OCI-LY7 (cell line): ENCODE results near the gene RNF152. TPM values are rescaled to one million over a fixed set of nuclear protein-coding genes. Genes with fewer than 3 reads are reported as not detected.

ENCODE experiments used
- BruUV-seq: library from RNA; stranded (reverse); fragments of 400-500 nt; replicated peaks from 2 replicates; lab custom pipeline; 2021; lab: Mats Ljungman, UMichigan
- CTCF ChIA-PET: fragments of 300-600 bp; sonication (Branson Sonifier 250); formaldehyde crosslinking; loops from one replicate; lab custom pipeline; 2022; ENCODE audit warnings: antibody characterized with exemption; ENCODE audit not compliant: unreplicated experiment; lab: Charles Lee
- POLR2A ChIA-PET: fragments of 300-600 bp; sonication (Branson Sonifier 250); formaldehyde crosslinking; loops from one replicate; lab custom pipeline; 2022; ENCODE audit warnings: antibody characterized with exemption; lab: Charles Lee
- DNase-seq: peaks from one replicate; pipeline ENCODE4 v3.0.0-alpha.2; 2015; ENCODE audit warnings: low spot score
- H2AFZ ChIP-seq: fragments of 200-600 bp; sonication (generic), shearing (Covaris generic); 2 replicates; pipeline ENCODE4 v1.6.1; 2014; ENCODE audit warnings: mild to moderate bottlenecking, antibody characterized with exemption, low read length, moderate library complexity
- H3K27ac ChIP-seq: fragments of 200-600 bp; sonication (generic); 2 replicates; pipeline ENCODE4 v1.5.1; 2014; ENCODE audit warnings: mixed run types, low read depth, mild to moderate bottlenecking, moderate library complexity, low read length, inconsistent platforms; ENCODE audit not compliant: poor library complexity, severe bottlenecking
- H3K36me3 ChIP-seq: fragments of 200-600 bp; sonication (generic); 2 replicates; pipeline ENCODE4 v1.6.1; 2014; ENCODE audit warnings: mild to moderate bottlenecking, antibody characterized with exemption, low read length, moderate library complexity, mixed read lengths; ENCODE audit not compliant: insufficient read depth
- H3K4me1 ChIP-seq: fragments of 200-600 bp; sonication (generic); 2 replicates; pipeline ENCODE4 v1.5.1; 2014; ENCODE audit warnings: mild to moderate bottlenecking, low read length; ENCODE audit not compliant: insufficient read depth, poor library complexity, severe bottlenecking
- H3K4me2 ChIP-seq: fragments of 200-600 bp; sonication (generic); 2 replicates; pipeline ENCODE4 v1.6.1; 2014; ENCODE audit warnings: mild to moderate bottlenecking, low read length
- H3K4me3 ChIP-seq: fragments of 200-600 bp; sonication (generic); 2 replicates; pipeline ENCODE4 v1.5.1; 2014; ENCODE audit warnings: mild to moderate bottlenecking, low read depth, low read length; ENCODE audit not compliant: poor library complexity, severe bottlenecking
- H3K79me2 ChIP-seq: fragments of 200-600 bp; sonication (generic); 2 replicates; pipeline ENCODE4 v1.6.1; 2016; ENCODE audit warnings: low read depth, mild to moderate bottlenecking, low read length, moderate library complexity, mixed read lengths; ENCODE audit not compliant: insufficient read depth
- H3K9me2 ChIP-seq: fragments of 200-600 bp; sonication (generic); 2 replicates; pipeline ENCODE4 v1.6.1; 2016; ENCODE audit warnings: mild to moderate bottlenecking, low read length, mixed read lengths; ENCODE audit not compliant: insufficient read depth
- H3K9me3 ChIP-seq: fragments of 200-600 bp; sonication (generic); 2 replicates; pipeline ENCODE4 v1.6.1; 2014; ENCODE audit warnings: mild to moderate bottlenecking, mixed run types, low read length, mixed read lengths
- H4K20me1 ChIP-seq: fragments of 200-600 bp; sonication (generic); 2 replicates; pipeline ENCODE4 v1.6.1; 2014; ENCODE audit warnings: mild to moderate bottlenecking, antibody characterized with exemption, low read length, moderate library complexity, mixed read lengths; ENCODE audit not compliant: insufficient read depth
- CTCF ChIP-seq: fragments of 200-600 bp; sonication (generic); conservative IDR thresholded peaks from 2 replicates; pipeline ENCODE4 v1.5.1; 2014; ENCODE audit warnings: mild to moderate bottlenecking, antibody characterized with exemption, low read length, moderate library complexity, mixed read lengths
- EZH2phosphoT487 ChIP-seq: fragments of 200-600 bp; sonication (generic); IDR thresholded peaks from 2 replicates; pipeline ENCODE4 v1.6.1; 2018; ENCODE audit warnings: low read depth, borderline replicate concordance, mild to moderate bottlenecking, mixed run types, antibody characterized with exemption, low read length, moderate library complexity, mixed read lengths
- intact Hi-C: fragments of 100-400 bp; cut with micrococcal nuclease; formaldehyde crosslinking; loops from one replicate; pipeline ENCODE4 v1.10.0; 2022; ENCODE audit not compliant: unreplicated experiment
- total RNA-seq, 2 experiments: library from RNA; depleted of rRNA in 1 of 2; stranded (reverse); fragments of >200 nt in 1 of 2; shearing (Covaris generic) in 1 of 2; gene quantifications; 2 replicates each; pipeline ENCODE4 v1.2.3, GENCODE V29; 2014 to 2022

RNF152 gene
- total RNA-seq, 2 experiments from 2014 or later, result not detected

DNA sequence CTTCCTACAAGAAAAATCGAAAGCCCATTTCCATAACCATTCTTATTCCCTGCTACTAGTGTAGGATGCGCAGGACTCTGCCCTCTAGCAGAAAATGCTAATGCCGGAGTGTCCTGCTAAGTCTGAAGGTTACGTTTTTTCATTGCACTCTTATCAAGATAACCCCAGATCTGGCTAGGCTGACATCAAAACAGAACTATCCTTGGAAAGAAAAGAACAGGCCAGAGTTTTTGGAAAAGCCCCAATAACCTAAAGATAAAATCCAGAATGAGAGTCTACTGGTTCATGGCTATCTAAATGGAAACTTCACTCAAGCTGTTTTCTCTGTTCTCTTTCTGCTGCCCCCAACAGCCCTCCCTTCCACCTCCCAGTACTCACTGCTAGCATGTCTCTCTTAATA is 913 bp downstream of the RNF152 start:
- Histone ChIP-seq H3K4me2 (no peak overlapping the region), H3K9me3 (no peaks in the 10 kb centered on the region), H3K36me3 (no peaks in the 10 kb centered on the region), H3K79me2 (no peaks in the 10 kb centered on the region), H2AFZ (no peak overlapping the region), H3K4me1 (no peaks in the 10 kb centered on the region), H4K20me1 (no peaks in the 10 kb centered on the region), H3K27ac (no peak overlapping the region), H3K9me2 (no peaks in the 10 kb centered on the region), H3K4me3 (no peak overlapping the region)
- no TSS peak for BruUV-seq
- DNase-seq, result no peak
- TF ChIP-seq CTCF, result no peak
- no peak for TF ChIP-seq EZH2phosphoT487
- intact Hi-C loops, result no loop called here
- ChIA-PET CTCF (no interaction called here), POLR2A (no interaction called here)

DNA sequence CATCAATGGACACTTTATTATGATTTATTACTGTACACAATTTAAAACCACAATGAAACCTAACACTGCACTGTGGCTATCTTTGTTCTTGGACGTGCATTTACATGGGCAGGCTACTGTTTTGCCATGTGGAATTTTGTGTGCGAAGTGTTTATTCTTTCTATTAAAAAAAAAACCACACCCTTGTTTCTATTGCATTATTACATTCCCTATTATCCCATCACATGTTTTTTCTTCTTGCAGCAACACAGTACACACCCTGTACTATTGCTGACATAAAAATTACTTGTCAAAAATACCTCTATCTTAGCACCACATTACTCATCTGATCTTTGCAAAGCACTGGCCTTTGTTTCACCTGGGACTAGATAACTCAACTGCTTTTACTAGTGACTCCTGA is 1.5 kb downstream of the RNF152 start:
- TF ChIP-seq EZH2phosphoT487, result no peak
- TF ChIP-seq CTCF, result no peak
- no peaks in the 10 kb centered on the region for H3K4me1 ChIP-seq
- CTCF ChIA-PET, result no interaction called here
- H3K36me3 ChIP-seq, result no peaks in the 10 kb centered on the region
- no peak overlapping the region for H2AFZ ChIP-seq
- no peaks in the 10 kb centered on the region for H3K9me2 ChIP-seq
- H3K9me3 ChIP-seq, result no peaks in the 10 kb centered on the region
- H3K27ac ChIP-seq, result no peak overlapping the region
- POLR2A ChIA-PET, result no interaction called here
- DNase-seq, result no peak
- H3K79me2 ChIP-seq, result no peaks in the 10 kb centered on the region
- BruUV-seq, result no TSS peak
- H3K4me2 ChIP-seq, result no peak overlapping the region
- H3K4me3 ChIP-seq, result no peak overlapping the region
- intact Hi-C loops, result no loop called here
- H4K20me1 ChIP-seq, result no peaks in the 10 kb centered on the region

GRCh38 chr18:61890344-61890743 is 2.5 kb downstream of the RNF152 start:
- CTCF ChIA-PET, result no interaction called here
- intact Hi-C loops, result no loop called here
- Histone ChIP-seq H2AFZ (no peak overlapping the region), H4K20me1 (no peaks in the 10 kb centered on the region), H3K9me2 (no peaks in the 10 kb centered on the region), H3K4me2 (no peak overlapping the region), H3K9me3 (no peaks in the 10 kb centered on the region), H3K27ac (no peak overlapping the region), H3K4me1 (no peaks in the 10 kb centered on the region), H3K79me2 (no peaks in the 10 kb centered on the region), H3K4me3 (no peak overlapping the region), H3K36me3 (no peaks in the 10 kb centered on the region)
- TF ChIP-seq EZH2phosphoT487 (no peak), CTCF (no peak)
- BruUV-seq, result no TSS peak
- DNase-seq, result no peak
- POLR2A ChIA-PET, result no interaction called here
